GM06990 (cell line): ENCODE data around the gene HIVEP3.

ENCODE experiments used
- DNase-seq: peaks from one replicate; pipeline ENCODE4 v3.0.0-alpha.2; 2011; ENCODE audit not compliant: insufficient read length; ENCODE audit errors: extremely low read depth
- H3K27me3 ChIP-seq: replicated peaks from 2 replicates; pipeline ENCODE4 v1.6.0; 2011; ENCODE audit warnings: low read length; ENCODE audit not compliant: control insufficient read depth, insufficient read depth
- H3K36me3 ChIP-seq: 2 replicates; pipeline ENCODE4 v1.5.1; 2011; ENCODE audit warnings: low read length; ENCODE audit not compliant: control insufficient read depth, insufficient read depth
- H3K4me3 ChIP-seq: replicated peaks from 2 replicates; pipeline ENCODE4 v1.5.1; 2011; ENCODE audit warnings: low read depth, mild to moderate bottlenecking, control low read depth, low read length
- CTCF ChIP-seq: IDR thresholded peaks from 2 replicates; pipeline ENCODE4 v1.5.1; 2011; ENCODE audit warnings: low read length, control low read depth, mild to moderate bottlenecking, inconsistent platforms; ENCODE audit not compliant: insufficient read depth, poor library complexity, severe bottlenecking

The HIVEP3 gene

DNA sequence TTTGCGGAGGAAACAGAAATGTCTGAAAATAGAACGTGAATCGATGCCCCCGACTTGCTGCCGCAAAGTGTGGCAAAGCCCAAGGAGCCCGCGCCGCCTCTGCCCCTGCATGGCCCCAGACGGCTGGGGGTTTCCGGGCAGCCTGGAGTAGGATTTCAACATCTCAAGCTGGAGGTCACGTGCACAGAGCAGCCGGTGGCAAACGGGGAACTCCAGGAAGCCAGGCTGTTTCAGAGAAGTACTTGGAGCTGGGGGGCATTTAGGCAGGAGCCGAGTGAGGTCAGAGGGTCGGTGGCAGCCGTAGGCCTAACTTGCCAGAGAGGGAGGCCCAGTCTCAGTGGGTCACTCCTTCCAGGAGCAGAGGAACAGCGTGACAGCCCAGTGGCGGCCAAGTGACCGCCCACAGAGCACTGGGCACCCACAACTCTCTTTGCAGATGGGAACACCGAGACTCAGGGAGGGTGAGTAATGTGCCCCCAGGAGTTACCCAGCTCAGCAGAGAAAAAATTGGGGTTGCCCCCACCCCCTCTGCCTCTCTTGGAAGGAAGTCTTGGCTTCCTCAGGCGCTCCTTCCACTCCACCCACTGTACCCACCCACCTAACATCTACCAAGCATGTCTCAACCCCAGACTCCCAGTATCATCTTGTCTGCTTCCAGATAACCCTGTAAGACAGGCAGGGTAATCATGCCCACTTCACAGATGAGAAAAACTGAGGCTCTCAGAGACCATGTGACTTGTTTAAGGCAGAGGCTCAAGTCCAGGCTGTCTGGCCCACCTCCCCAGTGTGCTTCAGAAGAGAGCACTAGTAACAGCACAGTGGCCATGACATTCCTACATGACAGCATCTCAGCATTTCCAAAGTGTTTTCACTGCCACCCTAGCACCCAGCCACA is 179.4 kb downstream of the HIVEP3 start:
- DNase-seq, result peak; percentile 84
- Histone ChIP-seq H3K36me3 (no peaks in the 10 kb centered on the region), H3K27me3 (no peaks in the 10 kb centered on the region), H3K4me3 (peak overlapping the region; percentile 19)
- no peak for TF ChIP-seq CTCF

GRCh38 chr1:41738475-41738874 is 180.2 kb downstream of the HIVEP3 start:
- Histone ChIP-seq H3K27me3 (no peaks in the 10 kb centered on the region), H3K36me3 (no peaks in the 10 kb centered on the region), H3K4me3 (peak overlapping the region; percentile 15)
- no peak for TF ChIP-seq CTCF
- no peak for DNase-seq

DNA sequence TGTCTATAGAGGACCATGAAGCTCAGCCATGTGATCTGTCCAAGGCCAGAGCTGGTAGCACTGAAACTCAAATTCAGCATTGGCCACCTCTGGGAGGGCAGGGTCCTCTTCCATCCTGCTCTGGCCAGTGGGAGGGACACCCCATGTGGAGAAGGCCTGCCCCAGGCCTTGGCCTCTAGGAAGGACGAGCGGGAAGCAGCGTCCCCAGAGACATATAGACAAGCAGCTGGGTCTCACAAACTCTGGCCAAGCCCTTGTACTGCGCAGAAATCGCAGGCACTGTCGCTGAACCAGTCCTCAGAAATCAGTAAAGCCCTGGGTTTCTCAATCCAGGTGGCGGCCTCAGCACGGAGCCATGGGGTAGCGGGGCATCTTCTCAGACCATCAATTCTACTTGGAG is 180.7 kb downstream of the HIVEP3 start:
- no peaks in the 10 kb centered on the region for H3K27me3 ChIP-seq
- DNase-seq, result no peak
- H3K4me3 ChIP-seq, result no peak overlapping the region
- H3K36me3 ChIP-seq, result no peaks in the 10 kb centered on the region
- no peak for TF ChIP-seq CTCF

- H3K4me3 ChIP-seq, result no peak overlapping the region
- no peak for DNase-seq
- TF ChIP-seq CTCF, result no peak
- no peaks in the 10 kb centered on the region for H3K27me3 ChIP-seq
- H3K36me3 ChIP-seq, result no peaks in the 10 kb centered on the region
Observed at GRCh38 chr1:41735631-41736260, 183.0 kb downstream of the HIVEP3 start.

GRCh38 chr1:41735139-41735538 is 183.6 kb downstream of the HIVEP3 start:
- Histone ChIP-seq H3K4me3 (no peak overlapping the region), H3K27me3 (no peaks in the 10 kb centered on the region), H3K36me3 (no peaks in the 10 kb centered on the region)
- TF ChIP-seq CTCF, result no peak
- DNase-seq, result no peak
